Brain pericyte (primary cell): Measurements from ENCODE around the gene NDNF.

Experiments used
- DNase-seq: peaks from one replicate; pipeline ENCODE4 v3.0.0-alpha.2; 2012; ENCODE audit warnings: low read depth, low spot score

NDNF gene

GRCh38 chr4:121070696-121071639, 1.4 kb downstream of the NDNF start:
- no peak for DNase-seq

- DNase-seq = no peak
Observed at GRCh38 chr4:121070274-121070673, 2.1 kb downstream of the NDNF start.

GRCh38 chr4:121069430-121069829, 2.9 kb downstream of the NDNF start:
- DNase-seq = no peak

GRCh38 chr4:121064482-121064881, 7.9 kb downstream of the NDNF start:
- DNase-seq = no peak

- DNase-seq = no peak
Observed at GRCh38 chr4:121062521-121062920, 9.8 kb downstream of the NDNF start.

GRCh38 chr4:121061861-121062260, 10.5 kb downstream of the NDNF start:
- no peak for DNase-seq

GRCh38 chr4:121061215-121061614, 11.1 kb downstream of the NDNF start:
- DNase-seq = no peak

- DNase-seq = no peak
Observed at GRCh38 chr4:121057466-121057922, 14.8 kb downstream of the NDNF start.

GRCh38 chr4:121056066-121056465, 16.3 kb downstream of the NDNF start:
- no peak for DNase-seq

GRCh38 chr4:121054373-121054772, 18.0 kb downstream of the NDNF start:
- no peak for DNase-seq

GRCh38 chr4:121053601-121054143, 18.7 kb downstream of the NDNF start:
- no peak for DNase-seq

- DNase-seq = no peak
Observed at GRCh38 chr4:121050300-121050699, 22.0 kb downstream of the NDNF start.

GRCh38 chr4:121049072-121049599, 23.2 kb downstream of the NDNF start:
- no peak for DNase-seq

GRCh38 chr4:121048165-121048564, 24.2 kb downstream of the NDNF start:
- no peak for DNase-seq

- no peak for DNase-seq
Observed at GRCh38 chr4:121041307-121042090, 30.8 kb downstream of the NDNF start.

- DNase-seq = no peak
Observed at GRCh38 chr4:121034017-121034416, 38.3 kb downstream of the NDNF start.

- no peak for DNase-seq
Observed at GRCh38 chr4:121030711-121031110, 41.6 kb downstream of the NDNF start.

GRCh38 chr4:121030131-121030530, 42.2 kb downstream of the NDNF start:
- DNase-seq = no peak

GRCh38 chr4:121026034-121026433, 46.3 kb downstream of the NDNF start:
- no peak for DNase-seq

GRCh38 chr4:121025540-121025939, 46.8 kb downstream of the NDNF start:
- DNase-seq = no peak

GRCh38 chr4:121018543-121018942, 53.8 kb downstream of the NDNF start:
- DNase-seq = no peak

GRCh38 chr4:121016611-121017010, 55.7 kb downstream of the NDNF start:
- DNase-seq = no peak
